GM18951 (cell line): ENCODE results near the gene TMEM40.

Experiments used
- POLR2A ChIP-seq: IDR thresholded peaks from 4 replicates; pipeline ENCODE4 v1.6.1; 2011; ENCODE audit warnings: mild to moderate bottlenecking; ENCODE audit not compliant: insufficient read length, insufficient read depth; ENCODE audit errors: extremely low read depth
- in situ Hi-C: fragments of 300-500 bp; cut with MboI; formaldehyde crosslinking; loops from one replicate; pipeline ENCODE4 v1.12.0; 2022; ENCODE audit warnings: low sequenced_read_pairs, mixed read lengths, inconsistent platforms; ENCODE audit not compliant: unreplicated experiment

The TMEM40 gene

GRCh38 chr3:12752809-12753208, 6.2 kb downstream of the TMEM40 start:
- in situ Hi-C loops, result no loop called here
- TF ChIP-seq POLR2A, result no peak

GRCh38 chr3:12752102-12752501, 7.0 kb downstream of the TMEM40 start:
- no peak for TF ChIP-seq POLR2A
- in situ Hi-C loops, result no loop called here

- TF ChIP-seq POLR2A, result no peak
- in situ Hi-C loops, result no loop called here
Observed at GRCh38 chr3:12751571-12751970, 7.5 kb downstream of the TMEM40 start.

DNA sequence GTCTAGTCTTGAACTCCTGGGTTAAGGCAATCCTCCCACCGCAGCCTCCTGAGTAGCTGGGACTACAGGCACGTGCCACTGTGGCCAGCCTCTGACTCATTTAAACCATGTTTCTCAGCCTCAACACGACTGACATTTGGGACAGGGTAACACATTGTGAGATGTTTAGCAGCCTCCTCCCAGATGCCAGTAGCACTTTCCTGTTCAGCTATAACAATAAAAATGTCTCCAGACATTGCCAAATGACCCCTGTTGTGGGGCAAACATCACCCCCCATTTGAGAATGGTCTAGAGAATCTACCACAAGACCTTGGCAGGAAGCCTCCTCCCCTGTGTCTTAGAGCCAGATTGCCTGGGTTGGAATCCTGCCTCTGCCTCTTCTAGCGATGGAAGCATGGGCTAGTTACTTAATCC, 8.4 kb downstream of the TMEM40 start:
- TF ChIP-seq POLR2A, result no peak
- in situ Hi-C loops, result no loop called here

DNA sequence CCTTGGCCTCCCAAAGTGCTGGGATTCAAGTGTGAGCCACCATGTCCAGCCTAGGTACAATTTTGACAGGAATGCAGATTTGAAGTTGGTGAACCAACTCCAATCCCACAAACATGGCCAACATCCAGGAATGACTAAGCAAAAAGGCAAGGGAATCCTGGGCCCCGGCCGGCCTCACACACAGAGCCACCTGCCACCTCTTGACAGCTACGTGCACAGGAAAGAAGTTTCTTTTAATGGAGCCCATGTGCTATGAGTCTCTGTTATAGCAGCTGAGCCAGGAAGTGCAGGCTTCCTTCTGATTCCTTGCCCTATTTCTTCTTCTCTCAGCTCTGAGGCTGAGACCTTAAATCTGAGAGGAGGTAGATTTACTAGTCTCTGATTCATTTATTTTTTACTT, 8.8 kb downstream of the TMEM40 start:
- no peak for TF ChIP-seq POLR2A
- in situ Hi-C loops, result no loop called here

DNA sequence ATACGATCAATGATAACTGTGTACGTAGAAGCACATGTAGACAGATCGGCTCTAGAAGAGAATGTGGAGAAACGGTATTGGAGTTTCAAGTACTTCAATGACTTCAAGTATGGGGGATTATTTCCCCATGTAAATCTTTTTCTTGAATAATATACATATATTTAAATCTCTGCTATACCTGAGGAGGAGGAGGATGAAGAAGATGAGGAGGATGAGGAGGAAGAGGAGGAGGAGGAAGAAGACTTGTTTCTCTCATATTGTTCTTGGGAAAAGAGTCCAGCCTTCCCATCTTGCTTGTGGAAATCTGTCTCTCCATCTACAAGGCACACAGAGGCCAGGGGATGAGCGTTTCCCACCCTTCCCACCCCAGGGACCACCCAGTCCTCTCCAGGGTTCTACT, 10.6 kb downstream of the TMEM40 start:
- in situ Hi-C loops, result no loop called here
- no peak for TF ChIP-seq POLR2A

DNA sequence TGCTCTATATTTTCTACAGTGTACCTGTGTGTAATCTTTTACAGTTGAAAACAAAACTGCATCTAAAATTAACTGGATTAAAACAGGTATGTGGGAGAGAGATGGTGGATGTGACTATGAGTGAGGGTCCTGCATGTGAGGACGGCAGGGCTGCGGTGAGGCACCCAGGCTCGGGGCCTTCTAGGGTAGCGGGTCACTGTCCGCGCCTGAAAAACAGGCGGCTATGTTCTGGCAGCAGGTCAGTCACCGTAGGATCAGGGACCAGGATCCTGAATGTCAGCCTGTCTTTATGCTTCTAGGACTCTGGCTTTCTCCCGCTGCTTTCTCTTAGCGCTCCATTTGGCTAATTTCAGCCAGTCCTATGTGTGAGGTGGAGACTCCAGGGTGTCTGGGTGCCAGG, 12.6 kb downstream of the TMEM40 start:
- TF ChIP-seq POLR2A, result no peak
- in situ Hi-C loops, result no loop called here

DNA sequence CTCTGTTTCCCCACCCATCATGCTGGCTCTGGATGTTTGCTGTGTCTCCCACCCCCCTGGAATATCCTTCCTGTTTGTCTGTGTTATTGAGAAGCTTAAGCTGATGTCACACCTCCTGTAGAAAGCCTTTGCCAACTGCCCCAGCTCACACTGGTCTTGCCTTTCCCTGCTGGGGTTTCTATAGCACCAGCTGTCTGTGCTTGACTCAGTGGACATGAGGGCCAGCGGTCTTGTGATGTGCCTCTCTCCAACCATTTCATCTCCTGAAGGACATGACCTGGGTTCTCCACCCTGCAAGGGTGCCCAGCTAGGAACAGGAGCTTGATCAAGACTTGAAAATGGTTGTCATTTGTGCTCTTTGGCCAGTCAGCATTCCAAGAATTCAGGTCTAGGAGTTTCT, 14.7 kb downstream of the TMEM40 start:
- no peak for TF ChIP-seq POLR2A
- in situ Hi-C loops, result no loop called here

DNA sequence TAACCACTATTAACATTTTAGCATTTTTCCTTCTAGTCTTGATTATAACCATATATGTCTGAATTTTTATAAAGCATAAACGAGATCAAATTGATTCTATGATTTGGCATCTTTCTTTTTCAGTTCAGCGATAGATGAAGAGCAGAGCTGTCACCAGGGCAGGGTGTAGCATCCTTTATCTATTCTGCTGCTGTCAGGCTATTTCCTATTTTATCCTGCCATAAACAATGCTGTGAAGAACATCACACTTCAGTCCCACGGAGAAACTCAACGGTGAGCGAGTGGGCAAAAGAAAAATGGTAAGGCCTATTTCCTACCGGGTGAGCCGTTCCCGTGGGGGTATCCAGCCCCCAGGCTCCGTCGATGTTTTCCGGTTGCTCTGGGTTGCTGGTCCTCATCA, 15.5 kb downstream of the TMEM40 start:
- in situ Hi-C loops, result no loop called here
- no peak for TF ChIP-seq POLR2A

DNA sequence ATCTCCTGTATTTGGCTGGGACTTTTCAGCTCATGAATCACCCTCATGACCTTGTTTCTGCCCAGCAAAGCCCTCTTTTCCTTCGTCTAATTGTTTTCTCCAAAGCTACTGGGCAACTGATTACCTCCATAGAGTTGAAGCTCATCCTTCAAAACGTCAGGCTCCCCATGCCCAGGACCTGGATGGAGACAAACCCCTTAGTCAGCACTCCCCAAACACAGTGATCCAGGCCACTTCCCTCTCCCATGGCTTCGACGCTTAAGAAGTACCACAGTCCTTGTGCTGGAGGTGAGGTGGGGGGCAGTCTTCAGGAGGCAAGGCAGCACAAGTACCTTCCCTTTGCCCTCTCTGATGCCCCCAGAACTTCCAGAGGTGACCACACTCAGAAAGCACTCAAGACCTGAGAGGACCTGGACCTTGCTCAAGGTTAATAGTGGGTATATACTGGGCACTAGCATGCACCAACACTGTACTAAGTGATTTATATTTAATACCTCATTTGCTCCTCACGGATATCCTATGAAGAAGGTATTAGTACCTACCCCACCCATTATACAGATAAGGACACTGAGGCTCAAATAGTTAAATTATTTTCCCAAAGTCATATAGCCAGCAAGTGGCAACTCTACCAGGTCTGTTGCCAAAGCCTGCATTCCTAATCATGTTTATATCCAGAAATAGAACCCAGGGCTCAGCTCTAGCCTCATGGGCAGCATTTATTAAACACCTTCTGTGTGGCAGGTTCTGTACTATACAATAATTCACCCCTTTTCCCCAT, 16.5 kb downstream of the TMEM40 start:
- no peak for TF ChIP-seq POLR2A
- in situ Hi-C loops, result no loop called here

DNA sequence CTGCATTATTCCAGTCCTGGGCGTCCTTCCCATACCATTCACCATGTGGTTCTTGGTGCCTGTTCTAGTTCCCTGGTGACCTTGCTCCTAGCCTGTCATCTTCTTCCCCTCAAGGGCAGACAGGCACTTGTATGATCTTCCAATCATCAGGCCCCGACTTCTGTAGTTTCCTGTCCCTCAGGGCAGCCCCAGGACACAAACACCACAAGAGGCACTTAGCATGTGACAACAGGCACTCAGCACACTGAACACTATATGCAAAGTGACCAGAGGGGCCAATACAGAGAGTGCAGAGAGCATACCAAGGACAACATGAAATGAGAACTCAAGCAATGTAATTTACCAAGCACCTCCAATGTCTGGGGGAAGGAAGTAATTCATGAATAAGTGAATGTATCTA, 17.9 kb downstream of the TMEM40 start:
- in situ Hi-C loops, result no loop called here

DNA sequence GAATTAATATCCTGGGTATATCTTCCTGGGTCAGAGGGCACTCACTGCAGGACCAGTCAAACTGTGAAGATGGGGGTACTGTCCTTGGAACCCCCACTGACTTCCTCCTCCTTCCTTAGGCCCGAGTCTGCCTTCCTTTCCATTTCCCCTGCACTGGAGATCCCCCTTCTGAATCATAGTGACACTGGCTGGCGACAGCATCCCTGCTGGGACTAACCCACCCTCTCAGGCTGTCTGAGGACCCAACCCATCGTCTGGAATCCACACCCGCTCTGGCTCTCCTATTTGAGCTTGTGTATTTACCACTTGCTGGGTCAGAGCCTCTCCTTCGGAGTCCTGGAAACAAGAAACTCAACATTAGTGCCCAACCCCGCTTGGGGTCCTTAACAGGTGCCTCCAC, 21.2 kb downstream of the TMEM40 start:
- TF ChIP-seq POLR2A, result no peak
- in situ Hi-C loops, result no loop called here

More for the DNA sequence above, 17.9 kb downstream of the TMEM40 start:
- no peak for TF ChIP-seq POLR2A

- in situ Hi-C loops, result no loop called here
- no peak for TF ChIP-seq POLR2A
Observed at GRCh38 chr3:12737319-12737718, 21.7 kb downstream of the TMEM40 start.

GRCh38 chr3:12734960-12735359, 24.1 kb downstream of the TMEM40 start:
- in situ Hi-C loops, result no loop called here
- TF ChIP-seq POLR2A, result no peak
